Spleen (tissue), 7 donors: ENCODE measurements around the gene KCNJ6.

Experiments
- CTCF ChIP-seq, 11 experiments: fragments of 200-600 bp in 7 of 11; fragments of 450-650 bp in 4 of 11; sonication (generic) in 4 of 11; IDR thresholded peaks in 8 of 11; conservative IDR thresholded peaks in 3 of 11; 1 replicate in 7 of 11; 2 replicates in 4 of 11; pipeline versions ENCODE4 v1.4.0 to v1.8.0; 2016 to 2021; ENCODE audit warnings: antibody characterized with exemption in 11 of 11, inconsistent platforms in 4 of 11, mild to moderate bottlenecking in 1 of 11
- POLR2A ChIP-seq, 3 donors: fragments of 450-650 bp; IDR thresholded peaks; one replicate each; pipeline ENCODE4 v1.5.1; 2017; ENCODE audit warnings: antibody characterized with exemption in 3 of 3, mild to moderate bottlenecking in 1 of 3
- POLR2AphosphoS5 ChIP-seq, 3 donors: sonication (generic); formaldehyde crosslinking; IDR thresholded peaks; one replicate each; pipeline ENCODE4 v1.5.1; 2017; ENCODE audit warnings: antibody characterized with exemption in 3 of 3
- donor health status: DM: no; HTN: no; CAD: no; lungs with moderate emphysema.
- donor health status: DM: no; HTN: no; CAD: no.
- donor health status: DM: no; HTN: no; CAD: no.

- TF ChIP-seq CTCF (IDR thresholded peaks at IDR 0.05 in 8 of 11, conservative IDR thresholded peaks at IDR 0.05 in 3 of 11) (no peak), POLR2A (IDR thresholded peaks at IDR 0.05) (no peak), POLR2AphosphoS5 (IDR thresholded peaks at IDR 0.05) (no peak)
Measured at GRCh38 chr21:37658817-37659458, 257.3 kb downstream of the KCNJ6 start.
